HepG2 (cell line): Measurements from ENCODE around the gene ODAD4. TPM values are rescaled to one million over a fixed set of nuclear protein-coding genes. Genes with fewer than 3 reads are reported as not detected.

ENCODE experiments used
- BATF2 ChIP-seq: sonication (generic); formaldehyde crosslinking; IDR thresholded peaks from 2 replicates; pipeline ENCODE4 v1.8.0; 2022; ENCODE audit warnings: mild to moderate bottlenecking, missing genetic modification reagents, moderate library complexity
- HDAC1 ChIP-seq: sonication (generic); formaldehyde crosslinking; IDR thresholded peaks from 2 replicates; pipeline ENCODE4 v1.5.1; 2020; ENCODE audit warnings: mild to moderate bottlenecking, missing genetic modification reagents
- HOXA3 ChIP-seq: sonication (generic); formaldehyde crosslinking; IDR thresholded peaks from 2 replicates; pipeline ENCODE4 v1.5.0; 2020; ENCODE audit warnings: missing genetic modification reagents
- HOXA9 ChIP-seq: sonication (generic); formaldehyde crosslinking; IDR thresholded peaks from 2 replicates; pipeline ENCODE4 v1.8.1; 2022; ENCODE audit warnings: missing genetic modification reagents, mild to moderate bottlenecking, moderate library complexity, borderline replicate concordance
- KDM4B ChIP-seq: sonication (generic); formaldehyde crosslinking; IDR thresholded peaks from 2 replicates; pipeline ENCODE4 v1.4.0; 2020; ENCODE audit warnings: missing genetic modification reagents
- MXD3 ChIP-seq: IDR thresholded peaks from 2 replicates; pipeline ENCODE4 v1.6.1; 2016; ENCODE audit warnings: mild to moderate bottlenecking, missing biosample characterization, missing genetic modification reagents
- NFATC3 ChIP-seq: sonication (generic); formaldehyde crosslinking; IDR thresholded peaks from 2 replicates; pipeline ENCODE4 v1.5.1; 2020; ENCODE audit warnings: mild to moderate bottlenecking, missing genetic modification reagents
- NR2F2 ChIP-seq: IDR thresholded peaks from 2 replicates; pipeline ENCODE4 v1.6.1; 2012; ENCODE audit warnings: low read depth, inconsistent platforms, borderline replicate concordance
- ONECUT2 ChIP-seq: sonication (generic); formaldehyde crosslinking; IDR thresholded peaks from 2 replicates; pipeline ENCODE4 v1.4.0; 2020; ENCODE audit warnings: missing genetic modification reagents
- PAF1 ChIP-seq: IDR thresholded peaks from 2 replicates; pipeline ENCODE4 v1.6.1; 2016; ENCODE audit warnings: missing genetic modification reagents, missing compliant biosample characterization
- RBM22 ChIP-seq: fragments of 200-400 bp; formaldehyde crosslinking; optimal IDR thresholded peaks from 2 replicates; pipeline ENCODE3; 2017; ENCODE audit warnings: mild to moderate bottlenecking, low read length, moderate library complexity
- RBM39 ChIP-seq: fragments of 200-400 bp; formaldehyde crosslinking; IDR thresholded peaks from one replicate; pipeline ENCODE4 v1.6.1; 2018; ENCODE audit warnings: antibody characterized with exemption, mild to moderate bottlenecking, low read depth, low read length; ENCODE audit not compliant: poor library complexity, severe bottlenecking
- XRCC5 ChIP-seq: fragments of 200-400 bp; formaldehyde crosslinking; optimal IDR thresholded peaks from 2 replicates; pipeline ENCODE3; 2017; ENCODE audit warnings: mild to moderate bottlenecking, low read length
- ZBTB20 ChIP-seq: sonication (generic); formaldehyde crosslinking; IDR thresholded peaks from 2 replicates; pipeline ENCODE4 v1.8.1; 2023; ENCODE audit warnings: missing genetic modification reagents, low read depth, mild to moderate bottlenecking, borderline replicate concordance
- ZBTB4 ChIP-seq: sonication (generic); formaldehyde crosslinking; IDR thresholded peaks from 2 replicates; pipeline ENCODE4 v1.4.0; 2020; ENCODE audit warnings: missing genetic modification reagents, mild to moderate bottlenecking, borderline replicate concordance
- ZFP62 ChIP-seq: sonication (generic); formaldehyde crosslinking; IDR thresholded peaks from 2 replicates; pipeline ENCODE4 v1.4.0; 2020; ENCODE audit warnings: missing genetic modification reagents
- ZHX1 ChIP-seq: sonication (generic); formaldehyde crosslinking; IDR thresholded peaks from 2 replicates; pipeline ENCODE4 v1.8.1; 2022; ENCODE audit warnings: low read depth, mild to moderate bottlenecking, missing genetic modification reagents
- ZNF121 ChIP-seq: sonication (generic); formaldehyde crosslinking; IDR thresholded peaks from 2 replicates; pipeline ENCODE4 v1.5.0; 2020; ENCODE audit warnings: mild to moderate bottlenecking, missing genetic modification reagents
- ZNF263 ChIP-seq: sonication (generic); formaldehyde crosslinking; IDR thresholded peaks from 2 replicates; pipeline ENCODE4 v1.4.0; 2020; ENCODE audit warnings: missing genetic modification reagents
- ZNF331 ChIP-seq: sonication (generic); formaldehyde crosslinking; IDR thresholded peaks from 2 replicates; pipeline ENCODE4 v1.4.0; 2020; ENCODE audit warnings: missing genetic modification reagents
- ZNF503 ChIP-seq: sonication (generic); formaldehyde crosslinking; IDR thresholded peaks from 2 replicates; pipeline ENCODE4 v1.4.0; 2020; ENCODE audit warnings: missing genetic modification reagents
- polyA plus RNA-seq, 8 experiments: library from polyadenylated mRNA; depleted of rRNA in 3 of 8; stranded (reverse) in 7 of 8; unstranded in 1 of 8; fragments of >200 nt; fragmentation: Illumina TruSeq in 4 of 8; extraction: Trizol in 4 of 8; gene quantifications; 2 replicates each; pipeline versions ENCODE4 v1.2.1 to v1.2.3, GENCODE V29; 2011 to 2016; ENCODE audit warnings: low read depth in 4 of 8, missing spikeins in 1 of 8, mixed read lengths in 1 of 8; ENCODE audit not compliant: insufficient read depth in 1 of 8
- total RNA-seq, 5 experiments: library from RNA; depleted of rRNA; stranded (reverse); fragments of >200 nt; fragmentation: Illumina TruSeq; extraction: Trizol; gene quantifications; 2 replicates each; pipeline ENCODE4 v1.2.3, GENCODE V29; 2016; ENCODE audit warnings: low read depth in 1 of 5

The ODAD4 gene
- total and polyA plus RNA-seq, 2 of the 13 experiments (the other 11 are each of a cell fraction or from before 2014, with no cell fraction given), result 0.48 to 0.53 TPM

- no peak for TF ChIP-seq PAF1 (CRISPR knock-in tag)
- no peak for TF ChIP-seq RBM22
- peak; percentile 71; the same call in 1 of the 2 replicates for TF ChIP-seq ZBTB20
- TF ChIP-seq ZBTB4 (CRISPR knock-in tag), result no peak
- no peak; the same call in 1 of the 2 replicates for TF ChIP-seq NR2F2
- no peak for TF ChIP-seq ZHX1 (CRISPR knock-in tag)
- TF ChIP-seq MXD3 (CRISPR knock-in tag), result no peak
- no peak for TF ChIP-seq RBM39
- peak; percentile 71 for TF ChIP-seq XRCC5
- no peak for TF ChIP-seq HOXA9
- TF ChIP-seq BATF2 (CRISPR knock-in tag), result no peak
- TF ChIP-seq ZNF503 (CRISPR knock-in tag), result no peak
- no peak for TF ChIP-seq ZNF263
- TF ChIP-seq HDAC1 (CRISPR knock-in tag), result no peak; the same call in 1 of the 2 replicates
- TF ChIP-seq ZNF331 (CRISPR knock-in tag), result no peak
- no peak for TF ChIP-seq ZFP62 (CRISPR knock-in tag)
- no peak for TF ChIP-seq NFATC3 (CRISPR knock-in tag)
- TF ChIP-seq ZNF121 (CRISPR knock-in tag), result peak; percentile 68; the same call in 1 of the 2 replicates
- 0 out of 2 replicates have a peak, but pooled peaks have one; percentile 18 for TF ChIP-seq KDM4B (CRISPR knock-in tag)
- peak; percentile 32; the same call in 1 of the 2 replicates for TF ChIP-seq HOXA3
- no peak for TF ChIP-seq ONECUT2 (CRISPR knock-in tag)
Observed at GRCh38 chr17:41962768-41963434, 32.5 kb downstream of the ODAD4 start (continued).
